VCaP (cell line): ENCODE results near the gene TCF12.
"Not testable (repeated sequence)": the region's sequence is repeated elsewhere in the genome, so short reads cannot be mapped to it uniquely, and the experiment has no call there.

Source experiments
- H3K27ac ChIP-seq: fragments of 450-650 bp; 2 replicates; pipeline ENCODE4 v1.5.1; 2017
- TF ChIP-seq, protein P1 (sequence below): fragments of 450-650 bp; conservative IDR thresholded peaks from 2 replicates; pipeline ENCODE4 v1.5.1; 2017; ENCODE audit warnings: mild to moderate bottlenecking, moderate library complexity

TCF12 gene

DNA sequence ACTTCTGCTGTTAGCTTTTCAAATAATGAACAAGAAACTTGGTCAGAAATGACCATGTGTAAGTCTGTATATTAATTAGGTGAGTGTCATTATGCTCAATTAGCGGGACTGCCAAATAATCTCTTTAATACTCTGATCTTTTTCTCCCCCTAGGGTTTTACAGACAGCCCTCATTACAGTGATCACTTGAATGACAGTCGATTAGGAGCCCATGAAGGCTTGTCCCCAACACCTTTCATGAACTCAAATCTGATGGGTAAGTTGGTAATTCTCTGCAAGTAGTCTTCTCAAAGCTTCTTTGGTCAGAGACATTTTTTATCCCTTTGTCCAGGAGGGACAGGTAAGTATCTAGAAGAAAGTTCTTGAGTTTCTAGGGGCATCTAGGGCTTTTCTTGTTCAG is 173.2 kb downstream of the TCF12 start:
- TF ChIP-seq, protein P1, sequence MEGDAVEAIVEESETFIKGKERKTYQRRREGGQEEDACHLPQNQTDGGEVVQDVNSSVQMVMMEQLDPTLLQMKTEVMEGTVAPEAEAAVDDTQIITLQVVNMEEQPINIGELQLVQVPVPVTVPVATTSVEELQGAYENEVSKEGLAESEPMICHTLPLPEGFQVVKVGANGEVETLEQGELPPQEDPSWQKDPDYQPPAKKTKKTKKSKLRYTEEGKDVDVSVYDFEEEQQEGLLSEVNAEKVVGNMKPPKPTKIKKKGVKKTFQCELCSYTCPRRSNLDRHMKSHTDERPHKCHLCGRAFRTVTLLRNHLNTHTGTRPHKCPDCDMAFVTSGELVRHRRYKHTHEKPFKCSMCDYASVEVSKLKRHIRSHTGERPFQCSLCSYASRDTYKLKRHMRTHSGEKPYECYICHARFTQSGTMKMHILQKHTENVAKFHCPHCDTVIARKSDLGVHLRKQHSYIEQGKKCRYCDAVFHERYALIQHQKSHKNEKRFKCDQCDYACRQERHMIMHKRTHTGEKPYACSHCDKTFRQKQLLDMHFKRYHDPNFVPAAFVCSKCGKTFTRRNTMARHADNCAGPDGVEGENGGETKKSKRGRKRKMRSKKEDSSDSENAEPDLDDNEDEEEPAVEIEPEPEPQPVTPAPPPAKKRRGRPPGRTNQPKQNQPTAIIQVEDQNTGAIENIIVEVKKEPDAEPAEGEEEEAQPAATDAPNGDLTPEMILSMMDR: no peak
- no peak overlapping the region for H3K27ac ChIP-seq

DNA sequence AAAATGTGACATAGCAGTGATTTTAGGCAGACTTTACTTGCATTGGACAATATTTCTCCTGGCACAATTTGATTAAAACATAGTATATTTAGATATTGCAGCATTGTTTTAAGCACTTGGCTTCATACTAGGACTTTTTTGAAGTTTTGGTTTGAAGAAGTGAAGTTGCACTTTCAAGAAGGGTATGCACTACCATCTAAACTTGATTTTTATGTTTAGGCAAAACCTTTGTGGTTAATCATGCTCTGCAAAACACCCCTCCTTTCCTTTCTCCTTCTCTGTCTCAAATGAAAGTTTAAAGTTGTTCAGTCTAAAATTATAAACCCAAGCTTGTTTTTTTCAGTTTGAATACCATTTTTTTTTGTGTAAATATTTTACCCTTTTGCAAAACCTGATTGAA is 173.8 kb downstream of the TCF12 start:
- no peak overlapping the region for H3K27ac ChIP-seq
- TF ChIP-seq, protein P1: no peak

DNA sequence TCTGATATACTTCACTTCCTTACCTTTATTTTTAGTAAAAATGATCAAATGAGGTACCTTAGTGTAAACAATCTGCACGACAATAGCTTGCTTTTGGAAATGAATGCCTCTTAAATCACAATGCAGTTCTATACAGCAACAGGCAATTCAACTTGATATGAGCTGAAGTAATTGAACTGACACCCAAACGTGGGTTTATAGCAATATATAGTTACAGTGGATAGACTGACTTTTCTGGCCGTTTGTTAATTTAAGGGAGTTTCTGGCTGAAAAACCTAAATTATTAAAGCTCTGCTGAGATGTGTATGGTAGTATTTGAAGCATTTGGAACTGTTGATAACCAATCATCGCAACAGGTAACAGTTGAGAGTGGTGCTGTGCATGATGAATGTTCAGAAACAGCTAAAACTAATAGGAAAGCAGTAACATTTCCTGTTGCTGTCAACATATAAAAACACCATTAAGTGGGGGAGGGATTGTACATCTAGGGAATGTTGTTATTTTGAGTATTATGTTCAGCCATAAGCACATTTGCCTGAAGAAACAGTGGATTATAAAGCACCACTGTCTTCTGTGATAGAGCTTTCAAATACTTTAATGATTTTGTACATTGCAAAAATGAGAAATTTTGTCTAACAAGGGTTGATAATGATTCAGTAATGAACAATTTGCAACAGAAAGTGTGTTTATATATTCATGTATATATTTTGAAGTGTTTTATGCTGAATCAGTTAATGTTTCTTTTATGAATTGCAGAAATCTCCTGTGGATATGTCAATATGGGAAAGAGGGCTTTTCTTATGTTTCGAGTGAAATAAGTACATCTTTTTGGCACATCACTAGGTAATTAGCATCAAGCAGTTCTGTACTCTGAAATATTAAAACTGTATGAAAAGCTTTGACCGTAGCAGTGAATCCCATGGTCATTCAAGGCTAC is 176.1 kb downstream of the TCF12 start:
- TF ChIP-seq, protein P1: no peak
- H3K27ac ChIP-seq: no peak overlapping the region

DNA sequence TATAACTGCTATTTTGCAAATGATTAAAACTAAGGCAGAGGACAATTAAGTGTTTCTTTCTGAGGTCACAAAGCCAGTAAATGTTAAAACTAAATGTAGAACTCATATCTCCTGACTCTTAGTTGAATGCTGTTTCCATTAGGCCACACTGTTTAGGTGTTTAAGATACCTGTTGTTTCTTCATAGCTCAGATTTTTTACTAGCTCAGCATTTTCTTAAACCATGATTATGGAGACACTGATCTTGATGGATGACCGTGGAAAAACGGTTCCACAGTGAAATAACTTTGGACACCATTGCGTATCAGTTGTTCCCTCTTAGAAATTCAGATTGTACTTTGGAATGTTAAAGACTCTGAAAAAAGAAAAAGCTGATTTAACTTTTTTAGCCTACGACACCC is 177.5 kb downstream of the TCF12 start:
- TF ChIP-seq, protein P1: no peak
- no peak overlapping the region for H3K27ac ChIP-seq

DNA sequence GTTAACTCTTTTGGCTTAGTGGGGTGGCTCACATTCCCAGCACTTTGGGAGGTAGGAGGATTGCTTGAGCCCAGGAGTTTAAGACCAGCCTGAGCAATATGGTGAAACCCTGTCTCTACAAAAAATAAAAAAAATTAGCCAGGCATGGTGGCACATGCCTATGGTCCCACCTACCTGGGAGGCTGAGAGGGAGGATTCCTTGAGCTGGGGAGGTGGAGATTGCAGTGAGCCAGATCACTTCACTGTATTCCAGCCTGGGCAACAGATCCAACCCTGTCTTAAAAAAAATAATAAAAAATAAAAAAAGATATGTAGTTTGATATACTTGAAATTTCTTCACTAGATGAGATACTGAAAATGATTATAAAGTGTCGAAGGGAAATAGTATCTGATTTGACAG is 178.8 kb downstream of the TCF12 start:
- TF ChIP-seq, protein P1: no peak
- H3K27ac ChIP-seq: no peak overlapping the region

DNA sequence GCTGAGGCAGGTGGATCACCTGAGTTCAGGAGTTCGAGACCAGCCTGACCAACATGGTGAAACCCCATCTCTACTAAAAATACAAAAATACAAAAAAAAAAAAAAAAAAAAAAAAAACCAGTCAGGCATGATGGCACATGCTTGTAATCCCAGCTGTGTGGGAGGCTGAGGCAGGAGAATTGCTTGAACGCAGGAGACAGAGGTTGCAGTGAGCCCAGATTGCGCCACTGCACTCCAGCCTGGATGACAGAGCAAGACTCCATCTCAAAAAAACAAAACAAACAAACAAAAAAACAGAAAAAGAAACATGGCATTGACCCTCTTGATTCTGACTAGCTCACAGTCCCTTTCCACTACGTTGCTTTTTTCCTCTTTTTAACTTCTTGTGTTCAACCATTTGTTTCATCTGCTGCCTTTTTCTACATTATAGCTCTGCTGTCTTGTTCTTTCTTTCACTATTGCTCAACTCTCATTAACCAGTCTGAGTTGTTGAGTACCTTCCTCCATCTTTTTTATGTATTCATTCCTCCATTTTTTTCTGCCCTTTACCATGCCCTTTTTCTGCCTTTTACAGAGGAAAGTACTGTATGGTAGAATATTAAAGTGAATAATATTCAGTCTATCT is 179.6 kb downstream of the TCF12 start:
- H3K27ac ChIP-seq: not testable (repeated sequence)

DNA sequence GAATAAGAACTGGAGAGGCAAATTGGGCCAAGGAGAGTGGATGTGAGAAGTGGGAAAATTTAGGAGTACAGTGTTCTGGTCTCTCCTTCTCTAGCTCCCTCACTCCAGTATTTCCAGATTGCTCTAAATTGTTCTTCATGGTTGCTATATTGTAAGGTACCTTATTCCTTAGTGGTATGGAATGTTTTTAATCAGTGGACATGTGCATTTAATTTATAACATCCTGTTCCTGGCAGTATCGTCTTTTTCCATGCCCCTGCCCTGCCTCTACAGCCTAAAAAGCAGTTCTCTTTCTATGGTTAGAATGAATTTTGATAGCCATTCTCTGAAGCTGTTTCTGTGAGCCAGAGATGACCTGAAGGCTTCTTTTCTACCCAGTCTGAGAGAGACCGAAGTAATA is 180.5 kb downstream of the TCF12 start:
- no peak overlapping the region for H3K27ac ChIP-seq
- TF ChIP-seq, protein P1: no peak

DNA sequence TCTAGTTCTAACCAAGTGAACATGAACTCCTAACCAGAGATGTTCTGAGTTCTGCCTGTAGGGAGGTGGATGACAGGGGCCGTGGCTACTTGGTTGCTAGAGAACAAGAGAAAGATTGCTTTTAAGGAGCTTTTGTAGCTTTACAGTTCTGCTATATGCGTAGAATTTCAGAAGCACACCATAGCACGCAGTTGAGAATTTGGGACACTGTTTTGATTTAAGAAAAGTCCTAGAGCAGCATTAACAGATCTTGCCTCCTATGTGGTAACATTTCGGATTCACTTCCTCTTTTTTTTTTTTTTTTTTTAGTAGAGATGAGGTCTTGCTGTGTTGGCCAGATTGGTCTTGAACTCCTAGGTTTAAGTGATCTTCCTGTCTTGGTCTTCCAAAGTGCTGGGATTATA is 181.7 kb downstream of the TCF12 start:
- TF ChIP-seq, protein P1: no peak
- H3K27ac ChIP-seq: no peak overlapping the region
